ENCODE measurements around the gene HDGF. TPM values are rescaled to one million over a fixed set of nuclear protein-coding genes. Genes with fewer than 3 reads are reported as not detected.

HDGF gene
- total RNA-seq, 2 experiments from 2014 or later, result 232 to 235 TPM

DNA sequence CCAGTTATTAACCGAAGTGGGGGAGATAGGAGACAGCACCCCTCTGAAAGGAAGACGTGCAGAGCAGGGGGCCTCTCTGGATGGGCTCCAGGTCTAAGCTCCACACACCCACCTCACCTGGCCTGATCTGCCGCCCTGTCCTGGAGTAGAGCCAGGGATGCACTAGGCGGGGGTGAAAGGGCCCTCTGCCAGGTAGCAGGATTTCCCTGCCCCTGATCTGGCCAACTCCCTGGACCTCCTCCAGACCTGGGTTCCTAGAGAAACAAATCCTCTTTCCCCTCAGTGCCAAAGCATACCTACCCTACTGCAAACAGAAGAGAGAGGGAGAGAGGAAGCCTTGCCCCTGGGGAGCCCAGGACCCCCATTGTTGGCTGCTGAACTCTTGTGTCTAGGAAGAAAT lies 48.1 kb downstream of the HDGF start:
- Mint-ChIP-seq H3K4me3 (no peak overlapping the region), H3K27ac (no peak overlapping the region), H3K9me3 (no peaks in the 10 kb centered on the region), H3K36me3 (ENCODE audit: low read depth) (no peaks in the 10 kb centered on the region), H3K27me3 (peaks cover 26% of the 10 kb centered on the region), H3K4me1 (ENCODE audit: low read depth) (peaks cover 37% of the 10 kb centered on the region)
- POLR2A ChIA-PET, result interaction anchor here (0.6 to 2.1 kb wide), 3 partner anchors 12 to 26 kb away, joined by 3 to 8 read pairs (median 3); no protein-coding TSS in a partner anchor
- CTCF ChIA-PET, result interaction anchor here (0.7 to 13.0 kb wide), 3 partner anchors 12 to 43 kb away, joined by 4 to 271 read pairs (median 108); partner anchors contain the start of genes ISG20L2 and METTL25B
- ATAC-seq, result no peak
- no peak for DNase-seq
- TF ChIP-seq, protein P1, sequence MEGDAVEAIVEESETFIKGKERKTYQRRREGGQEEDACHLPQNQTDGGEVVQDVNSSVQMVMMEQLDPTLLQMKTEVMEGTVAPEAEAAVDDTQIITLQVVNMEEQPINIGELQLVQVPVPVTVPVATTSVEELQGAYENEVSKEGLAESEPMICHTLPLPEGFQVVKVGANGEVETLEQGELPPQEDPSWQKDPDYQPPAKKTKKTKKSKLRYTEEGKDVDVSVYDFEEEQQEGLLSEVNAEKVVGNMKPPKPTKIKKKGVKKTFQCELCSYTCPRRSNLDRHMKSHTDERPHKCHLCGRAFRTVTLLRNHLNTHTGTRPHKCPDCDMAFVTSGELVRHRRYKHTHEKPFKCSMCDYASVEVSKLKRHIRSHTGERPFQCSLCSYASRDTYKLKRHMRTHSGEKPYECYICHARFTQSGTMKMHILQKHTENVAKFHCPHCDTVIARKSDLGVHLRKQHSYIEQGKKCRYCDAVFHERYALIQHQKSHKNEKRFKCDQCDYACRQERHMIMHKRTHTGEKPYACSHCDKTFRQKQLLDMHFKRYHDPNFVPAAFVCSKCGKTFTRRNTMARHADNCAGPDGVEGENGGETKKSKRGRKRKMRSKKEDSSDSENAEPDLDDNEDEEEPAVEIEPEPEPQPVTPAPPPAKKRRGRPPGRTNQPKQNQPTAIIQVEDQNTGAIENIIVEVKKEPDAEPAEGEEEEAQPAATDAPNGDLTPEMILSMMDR (IDR thresholded peaks at IDR 0.05), result no peak
- intact Hi-C loops (cut with micrococcal nuclease), result no loop called here

DNA sequence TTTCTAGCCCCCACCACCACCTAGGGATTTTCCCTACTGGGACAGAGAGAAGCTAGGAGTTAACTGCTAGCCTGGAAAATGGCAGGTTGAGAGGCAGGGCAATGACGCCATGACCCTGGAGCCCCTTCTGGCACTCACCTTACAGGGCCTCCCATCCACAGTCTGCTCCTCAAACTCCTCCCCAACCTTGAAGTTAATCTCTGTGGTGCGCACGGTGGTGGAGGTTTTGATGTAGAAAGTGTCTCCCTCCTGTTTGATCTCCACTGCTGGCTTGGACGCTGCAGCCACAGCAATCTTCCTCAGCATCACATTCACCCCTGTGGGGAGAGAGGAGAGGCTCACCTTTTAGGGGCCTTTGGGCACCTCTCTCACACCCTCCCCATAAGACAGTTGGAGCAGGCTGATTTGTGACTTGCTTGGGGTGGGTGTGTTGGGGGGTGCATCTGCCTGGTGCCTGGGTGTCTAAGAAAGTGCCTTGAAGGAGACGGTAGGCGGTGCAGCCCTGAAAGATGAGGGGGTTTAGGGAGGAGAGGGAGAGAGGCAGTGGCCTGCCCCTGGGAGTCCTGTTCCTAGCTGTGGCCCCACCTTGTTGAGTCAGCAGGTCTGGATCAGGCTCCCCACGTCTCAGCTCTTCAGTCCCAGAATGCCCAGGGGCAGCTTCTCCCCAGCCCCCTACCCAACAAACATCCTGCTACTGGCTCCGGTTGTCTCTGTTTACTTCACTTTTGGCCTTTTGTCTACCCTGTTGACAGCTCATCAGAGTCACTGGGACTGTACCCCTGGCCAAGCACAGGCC lies 50.5 kb downstream of the HDGF start:
- CTCF ChIA-PET, result interaction anchor here (0.7 to 13.0 kb wide), 6 partner anchors 9 to 92 kb away, joined by 3 to 271 read pairs (median 6); partner anchors contain the start of genes ISG20L2, METTL25B and NES

DNA sequence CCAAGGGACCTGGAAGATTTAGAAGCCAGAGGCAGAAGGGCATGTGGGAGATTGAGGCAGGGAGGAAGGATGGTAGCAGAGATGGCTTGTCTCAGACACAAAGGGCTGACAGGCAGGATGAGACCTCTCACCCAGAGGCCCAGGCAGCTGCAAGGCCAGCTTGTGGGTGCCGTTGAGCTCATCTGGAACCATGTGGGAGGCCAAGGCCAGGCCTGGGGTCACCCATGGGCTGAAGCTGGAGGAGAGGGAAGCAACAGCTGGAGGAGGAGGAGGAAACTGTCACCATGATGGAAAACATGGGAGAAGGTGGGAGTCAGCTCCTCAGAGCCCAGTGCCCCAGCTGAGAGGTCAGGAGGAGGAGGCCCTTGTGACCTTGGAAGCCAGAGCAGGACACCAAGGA lies 52.5 kb downstream of the HDGF start:
- CTCF ChIA-PET, result interaction anchor here (1.0 to 13.0 kb wide), 3 partner anchors 7 to 72 kb away, joined by 4 to 271 read pairs (median 9); no protein-coding TSS in a partner anchor
- intact Hi-C loops (cut with micrococcal nuclease), result no loop called here
- Mint-ChIP-seq H3K4me3 (no peak overlapping the region), H3K27me3 (peaks cover 26% of the 10 kb centered on the region), H3K9me3 (no peaks in the 10 kb centered on the region), H3K36me3 (ENCODE audit: low read depth) (no peaks in the 10 kb centered on the region), H3K27ac (no peak overlapping the region), H3K4me1 (ENCODE audit: low read depth) (peaks cover 5% of the 10 kb centered on the region)
- no peak for ATAC-seq
- TF ChIP-seq, protein P1 (IDR thresholded peaks at IDR 0.05), result no peak
- no peak for DNase-seq
- POLR2A ChIA-PET, result interaction anchor here (0.9 kb wide), 1 partner anchor 21 kb away, joined by 3 read pairs; no protein-coding TSS in a partner anchor

More for the DNA sequence above, 50.5 kb downstream of the HDGF start:
- H3K27me3 Mint-ChIP-seq, result peaks cover 31% of the 10 kb centered on the region
- H3K4me3 Mint-ChIP-seq, result no peak overlapping the region
- POLR2A ChIA-PET, result interaction anchor here (2.1 kb wide), 1 partner anchor 11 kb away, joined by 8 read pairs; no protein-coding TSS in a partner anchor
- H3K9me3 Mint-ChIP-seq, result no peaks in the 10 kb centered on the region
- TF ChIP-seq, protein P1 (IDR thresholded peaks at IDR 0.05), result no peak
- ATAC-seq, result peak; percentile 25
- peaks cover 19% of the 10 kb centered on the region for H3K4me1 Mint-ChIP-seq (ENCODE audit: low read depth)
- no peak for DNase-seq
- no peak overlapping the region for H3K27ac Mint-ChIP-seq
- no peaks in the 10 kb centered on the region for H3K36me3 Mint-ChIP-seq (ENCODE audit: low read depth)
- intact Hi-C loops (cut with micrococcal nuclease), result no loop called here

DNA sequence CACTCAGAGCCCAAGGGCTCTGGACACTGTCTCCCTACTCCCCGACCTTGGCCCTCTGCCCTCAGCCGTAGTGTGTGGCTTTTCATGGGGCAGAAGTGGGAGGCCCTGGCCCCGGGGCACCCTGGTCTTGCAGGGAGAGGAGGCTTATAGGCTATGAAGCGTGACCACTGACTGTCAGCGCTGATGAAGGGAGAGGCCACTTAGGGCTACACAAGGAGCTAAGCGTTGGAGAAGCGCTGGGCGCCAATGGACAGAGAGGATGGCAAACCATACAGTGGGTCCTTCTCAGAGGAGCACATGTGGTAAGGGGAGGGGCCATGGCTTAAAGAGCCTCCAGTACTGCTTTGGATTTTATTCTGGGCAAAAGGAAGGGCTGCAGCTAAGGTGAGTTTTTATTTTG lies 54.0 kb downstream of the HDGF start:
- peaks cover 32% of the 10 kb centered on the region for H3K27me3 Mint-ChIP-seq
- TF ChIP-seq, protein P1 (IDR thresholded peaks at IDR 0.05), result no peak
- no peaks in the 10 kb centered on the region for H3K9me3 Mint-ChIP-seq
- DNase-seq (no peak), ATAC-seq (no peak)
- no peak overlapping the region for H3K4me3 Mint-ChIP-seq
- H3K4me1 Mint-ChIP-seq (ENCODE audit: low read depth), result peaks cover 13% of the 10 kb centered on the region
- no peak overlapping the region for H3K27ac Mint-ChIP-seq
- H3K36me3 Mint-ChIP-seq (ENCODE audit: low read depth), result no peaks in the 10 kb centered on the region
- ChIA-PET POLR2A (interaction anchor here (0.9 kb wide), 1 partner anchor 24 kb away, joined by 5 read pairs; no protein-coding TSS in a partner anchor), CTCF (interaction anchor here (0.7 to 13.0 kb wide), 3 partner anchors 6 to 29 kb away, joined by 3 to 271 read pairs (median 5); no protein-coding TSS in a partner anchor)
- intact Hi-C loops (cut with micrococcal nuclease), result no loop called here

Measured in activated CD8-positive, alpha-beta T cell treated with anti-CD3 and anti-CD28 coated beads for 36 hours (primary cell).